ENCODE results near the gene MR1. TPM values are rescaled to one million over a fixed set of nuclear protein-coding genes. Genes with fewer than 3 reads are reported as not detected.
A peak's percentile ranks its signal among the peaks of the same experiment; 100 is the strongest.

The MR1 gene
- total and polyA plus RNA-seq, 2 of the 13 experiments (the other 11 are each of a cell fraction or from before 2014, with no cell fraction given) = 7.7 to 10.4 TPM

DNA sequence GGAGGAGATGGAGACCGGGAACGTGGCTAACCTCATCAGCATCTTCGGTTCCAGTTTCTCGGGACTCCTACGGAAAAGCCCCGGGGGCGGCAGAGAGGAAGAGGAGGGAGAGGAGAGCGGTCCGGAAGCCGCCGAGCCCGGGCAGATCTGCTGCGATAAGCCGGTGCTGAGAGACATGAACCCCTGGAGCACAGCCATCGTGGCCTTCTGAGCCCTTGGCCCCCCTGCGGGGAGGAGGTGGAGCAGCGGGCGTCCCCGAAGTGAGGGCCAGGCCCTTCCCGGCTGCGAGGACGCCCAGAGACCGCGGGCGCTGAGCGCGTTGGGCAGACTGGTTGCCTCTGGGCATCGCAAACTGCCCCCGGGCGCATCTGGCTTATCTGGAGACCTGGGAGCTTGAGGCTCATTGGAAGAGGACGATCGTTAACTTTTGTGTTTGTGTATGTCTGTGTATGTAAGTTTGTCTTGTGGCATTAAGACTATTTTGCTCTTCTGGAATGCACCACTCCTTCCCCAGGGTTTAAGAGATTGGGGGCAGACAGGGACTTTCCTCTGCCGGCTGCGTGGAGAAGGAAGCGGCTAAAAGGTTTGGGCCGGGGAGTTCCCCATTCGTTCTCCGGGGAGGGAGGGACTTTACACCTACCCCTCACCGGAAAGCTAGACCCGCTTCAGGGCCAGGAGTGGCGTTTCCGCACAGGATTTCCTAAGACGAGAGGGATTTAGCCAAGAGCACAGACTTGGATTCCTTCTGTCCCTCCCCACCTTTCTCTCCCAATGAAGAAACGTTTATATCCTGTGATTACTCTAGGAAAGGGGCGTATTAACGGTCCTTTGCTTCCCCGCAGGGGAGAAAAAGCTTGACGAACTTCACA lies 56.1 kb downstream of the MR1 start (continued):
- peak; percentile 81 for TF ChIP-seq HNRNPL (IDR thresholded peaks at IDR 0.05; ENCODE audit: low read depth, low read length)

GRCh38 chr1:181090641-181091126 lies 56.9 kb downstream of the MR1 start:
- H3K4me1 ChIP-seq (ENCODE audit: insufficient read depth, low read length) = peaks cover 62% of the 10 kb centered on the region
- ChIA-PET CTCF (ENCODE audit: low intra/inter-chr PET ratio, low total read pairs) (no interaction called here), POLR2A (interaction anchor here (0.7 to 5.3 kb wide), 17 partner anchors 7 to 575 kb away, joined by 3 to 57 read pairs (median 5); partner anchors contain the start of genes MR1 and STX6)
- H3K9ac ChIP-seq (ENCODE audit: insufficient read depth, low read depth, low read length) = peak overlapping the region; percentile 72; the same call in 1 of the 2 replicates
- 20% methylated on average over 9 of the region's 9 CpGs for WGBS (ENCODE audit: low lambda C conversion rate)
- in situ Hi-C loops (cut with HindIII; ENCODE audit: extremely low pct_ligation_motif_present, low pct_unique_long_range_greater_than_20kb) = no loop called here
- H3K36me3 ChIP-seq (replicated peaks in 1 of 2; ENCODE audit: control insufficient read depth in 1 of 2, insufficient read depth in 2 of 2, low read length in 2 of 2) = no peaks in the 10 kb centered on the region
- DNase-seq (ENCODE audit: low spot score) (no peak), ATAC-seq (no peak), FAIRE-seq (no peak)
- no peak overlapping the region for H2AFZ ChIP-seq (ENCODE audit: low read length)
- peak overlapping the region; percentile 27 for H3K27ac ChIP-seq (ENCODE audit: extremely low read length, insufficient read depth, low read length)
- no peaks in the 10 kb centered on the region for H3K9me3 ChIP-seq (ENCODE audit: low read length)
- peaks cover 30% of the 10 kb centered on the region for H3K79me2 ChIP-seq (ENCODE audit: insufficient read depth, low read length)
- intact Hi-C loops (cut with micrococcal nuclease; ENCODE audit: unreplicated experiment) = loop anchor here (2.0 kb wide), 1 partner anchor 22 kb away; no protein-coding TSS in a partner anchor
- no TSS peak for BruUV-seq (replicated peaks)
- H3K27me3 ChIP-seq (ENCODE audit: control insufficient read depth in 1 of 2, insufficient read depth in 2 of 2, low read length in 2 of 2) = no peaks in the 10 kb centered on the region; a peak in 2 of 5 replicates
- peak overlapping the region; percentile 91 for H3K4me2 ChIP-seq (ENCODE audit: low read depth, low read length)
- H3K4me3 ChIP-seq (replicated peaks in 1 of 3; ENCODE audit: insufficient read depth in 1 of 3, low read depth in 2 of 3, low read length in 3 of 3) = peak overlapping the region; percentile 68 to 88 (median 79)
- TF ChIP-seq ZNF24 (IDR thresholded peaks at IDR 0.05) = peak; percentile 21; the same call in 1 of the 2 replicates
- TF ChIP-seq ZEB1 (IDR thresholded peaks at IDR 0.05; ENCODE audit: insufficient replicate concordance, low read depth) = no peak
- TF ChIP-seq THAP7 (CRISPR knock-in tag; IDR thresholded peaks at IDR 0.05) = no peak
- TF ChIP-seq RXRB (CRISPR knock-in tag; IDR thresholded peaks at IDR 0.05; ENCODE audit: borderline replicate concordance) = no peak
- TF ChIP-seq HMGA1 (CRISPR knock-in tag; conservative IDR thresholded peaks at IDR 0.05) = no peak
- no peak for TF ChIP-seq ZHX2 (IDR thresholded peaks at IDR 0.05; ENCODE audit: low read depth)
- no peak for TF ChIP-seq ZHX2 (CRISPR knock-in tag; IDR thresholded peaks at IDR 0.05; ENCODE audit: borderline replicate concordance)
- peaks cover 8% of the 10 kb centered on the region for H4K20me1 ChIP-seq (ENCODE audit: insufficient read depth, low read length)
